Endothelial cell of umbilical vein (primary cell): Measurements from ENCODE around the gene OR2G6. TPM values are rescaled to one million over a fixed set of nuclear protein-coding genes. Genes with fewer than 3 reads are reported as not detected.
"Not testable (repeated sequence)": the region's sequence is repeated elsewhere in the genome, so short reads cannot be mapped to it uniquely, and the experiment has no call there.

Experiments used
- BruUV-seq: library from RNA; stranded (reverse); fragments of 400-500 nt; replicated peaks from 2 replicates; lab custom pipeline; 2021; lab: Mats Ljungman, UMichigan
- CTCF ChIA-PET: fragments of 300-600, 350-600 bp; sonication (Branson Sonifier 250); formaldehyde crosslinking; loops from one replicate; lab custom pipeline; 2021; ENCODE audit warnings: antibody characterized with exemption, inconsistent platforms; lab: Charles Lee
- POLR2A ChIA-PET: fragments of 300-600, 350-600 bp; sonication (Branson Sonifier 250); formaldehyde crosslinking; loops from one replicate; lab custom pipeline; 2021; ENCODE audit warnings: antibody characterized with exemption, inconsistent platforms; lab: Charles Lee
- DNase-seq: peaks from one replicate; pipeline ENCODE4 v3.0.0-alpha.2; 2011; ENCODE audit warnings: low read depth, low spot score
- FAIRE-seq: peaks from 2 replicates; lab custom pipeline; 2011; peaks lifted over from hg19 to GRCh38; lab: Jason Lieb, UNC
- H2AFZ ChIP-seq: 2 replicates; pipeline ENCODE4 v1.6.0; 2012; ENCODE audit warnings: low read depth, low read length, control low read depth, inconsistent platforms
- H3K27ac ChIP-seq: 2 replicates; pipeline ENCODE4 v1.5.1; 2011; ENCODE audit warnings: low read depth, mild to moderate bottlenecking, control low read depth, low read length, moderate library complexity; ENCODE audit not compliant: insufficient read depth
- H3K27me3 ChIP-seq, 2 experiments: 2 replicates each; pipeline versions ENCODE4 v1.6.0 to v1.6.1; 2011; ENCODE audit warnings: low read length in 2 of 2, mixed read lengths in 1 of 2; ENCODE audit not compliant: control insufficient read depth in 2 of 2, insufficient read depth in 2 of 2
- H3K36me3 ChIP-seq, 2 experiments: 2 replicates in 1 of 2; 3 replicates in 1 of 2; pipeline ENCODE4 v1.5.1; 2011; ENCODE audit warnings: low read length in 2 of 2, mild to moderate bottlenecking in 1 of 2, moderate library complexity in 1 of 2; ENCODE audit not compliant: control insufficient read depth in 2 of 2, insufficient read depth in 2 of 2; ENCODE audit errors: extremely low read depth in 1 of 2
- H3K4me1 ChIP-seq: 3 replicates; pipeline ENCODE4 v1.5.1; 2011; ENCODE audit warnings: mild to moderate bottlenecking, low read length; ENCODE audit not compliant: control insufficient read depth, insufficient read depth; ENCODE audit errors: extremely low read depth
- H3K4me2 ChIP-seq: 2 replicates; pipeline ENCODE4 v1.6.1; 2011; ENCODE audit warnings: low read length, control low read depth, mixed read lengths; ENCODE audit not compliant: insufficient read depth
- H3K4me3 ChIP-seq, 3 experiments: fragments of 200-600 bp in 1 of 3; sonication (generic), shearing (Covaris generic) in 1 of 3; replicated peaks in 1 of 3; 2 replicates each; pipeline ENCODE4 v1.5.1; 2011 to 2016; ENCODE audit warnings: control low read depth in 3 of 3, low read length in 3 of 3, mild to moderate bottlenecking in 2 of 3, inconsistent platforms in 1 of 3, low read depth in 1 of 3, moderate library complexity in 1 of 3; ENCODE audit not compliant: insufficient read depth in 1 of 3
- H3K79me2 ChIP-seq: 2 replicates; pipeline ENCODE4 v1.6.0; 2012; ENCODE audit warnings: low read length, inconsistent platforms; ENCODE audit not compliant: control insufficient read depth, insufficient read depth
- H3K9ac ChIP-seq: replicated peaks from 2 replicates; pipeline ENCODE3; 2011; ENCODE audit warnings: low read length, control low read depth; ENCODE audit not compliant: insufficient read depth; ENCODE audit errors: extremely low read depth
- H3K9me1 ChIP-seq: replicated peaks from 3 replicates; pipeline ENCODE4 v1.6.0; 2011; ENCODE audit warnings: mild to moderate bottlenecking, low read length; ENCODE audit not compliant: control insufficient read depth, insufficient read depth; ENCODE audit errors: extremely low read depth
- H3K9me3 ChIP-seq: replicated peaks from 2 replicates; pipeline ENCODE4 v1.5.1; 2012; ENCODE audit warnings: low read length, inconsistent platforms; ENCODE audit not compliant: control insufficient read depth, insufficient read depth
- H4K20me1 ChIP-seq: replicated peaks from 2 replicates; pipeline ENCODE3; 2011; ENCODE audit warnings: mild to moderate bottlenecking, low read length; ENCODE audit not compliant: control insufficient read depth, insufficient read depth; ENCODE audit errors: extremely low read depth
- EZH2 ChIP-seq: IDR thresholded peaks from 2 replicates; pipeline ENCODE4 v1.6.1; 2012; ENCODE audit warnings: borderline replicate concordance, low read depth, mild to moderate bottlenecking, moderate library complexity, low read length, inconsistent platforms; ENCODE audit not compliant: severe bottlenecking
- FOS ChIP-seq: IDR thresholded peaks from 2 replicates; pipeline ENCODE4 v1.6.1; 2011; ENCODE audit warnings: mild to moderate bottlenecking, low read length, moderate library complexity, borderline replicate concordance; ENCODE audit not compliant: insufficient read depth
- GATA2 ChIP-seq: IDR thresholded peaks from 2 replicates; pipeline ENCODE4 v1.7.0; 2011; ENCODE audit warnings: low read depth, mild to moderate bottlenecking, moderate library complexity, mixed read lengths, low read length; ENCODE audit not compliant: insufficient read length, insufficient read depth
- JUN ChIP-seq: IDR thresholded peaks from 2 replicates; pipeline ENCODE4 v1.6.1; 2011; ENCODE audit warnings: borderline replicate concordance, low read depth; ENCODE audit not compliant: insufficient read length, insufficient read depth
- MYC ChIP-seq: IDR thresholded peaks from one replicate; pipeline ENCODE4 v1.6.1; 2011; ENCODE audit warnings: mild to moderate bottlenecking, low read depth, low read length
- POLR2A ChIP-seq: IDR thresholded peaks from 2 replicates; pipeline ENCODE4 v1.6.1; 2012; ENCODE audit warnings: low read depth, mild to moderate bottlenecking, control low read depth, low read length
- POLR2AphosphoS5 ChIP-seq: IDR thresholded peaks from 2 replicates; pipeline ENCODE4 v1.6.1; 2012; ENCODE audit warnings: low read depth, mild to moderate bottlenecking, control low read depth, low read length, moderate library complexity; ENCODE audit not compliant: insufficient read depth
- dilution Hi-C: fragments of 300-500 bp; cut with MboI; formaldehyde crosslinking; loops from one replicate; pipeline ENCODE4 v1.15.0; 2019; ENCODE audit warnings: low sequenced_read_pairs; ENCODE audit not compliant: extremely low pct_ligation_motif_present
- intact Hi-C: fragments of 100-400 bp; cut with micrococcal nuclease; formaldehyde crosslinking; loops from one replicate; pipeline ENCODE4 v1.10.0; 2022
- polyA plus RNA-seq, 4 experiments: library from polyadenylated mRNA; depleted of rRNA in 3 of 4; stranded (reverse) in 3 of 4; unstranded in 1 of 4; fragments of >200 nt; gene quantifications; 2 replicates each; pipeline versions ENCODE4 v1.2.1 to v1.2.3, GENCODE V29; 2011 to 2012; ENCODE audit warnings: missing spikeins in 1 of 4
- total RNA-seq: library from RNA; stranded (reverse); gene quantifications from 2 replicates; pipeline ENCODE4 v1.2.3, GENCODE V29; 2021
- TF ChIP-seq, protein P1 (sequence below): IDR thresholded peaks from 2 replicates; pipeline ENCODE4 v1.6.1; 2011; ENCODE audit not compliant: insufficient read depth, insufficient read length
- TF ChIP-seq, protein P2 (sequence below), 2 donors: IDR thresholded peaks; 1 replicate in 1 of 2; 2 replicates in 1 of 2; pipeline ENCODE4 v1.5.1; 2011; ENCODE audit warnings: low read length in 2 of 2, mild to moderate bottlenecking in 2 of 2, moderate library complexity in 2 of 2, control low read depth in 1 of 2, inconsistent platforms in 1 of 2, low read depth in 1 of 2; ENCODE audit not compliant: insufficient read depth in 1 of 2; ENCODE audit errors: extremely low read depth in 1 of 2

OR2G6 gene
- total and polyA plus RNA-seq, 2 donors (not counting 3 experiments of a cell fraction or from before 2014, with no cell fraction given), result not detected

DNA sequence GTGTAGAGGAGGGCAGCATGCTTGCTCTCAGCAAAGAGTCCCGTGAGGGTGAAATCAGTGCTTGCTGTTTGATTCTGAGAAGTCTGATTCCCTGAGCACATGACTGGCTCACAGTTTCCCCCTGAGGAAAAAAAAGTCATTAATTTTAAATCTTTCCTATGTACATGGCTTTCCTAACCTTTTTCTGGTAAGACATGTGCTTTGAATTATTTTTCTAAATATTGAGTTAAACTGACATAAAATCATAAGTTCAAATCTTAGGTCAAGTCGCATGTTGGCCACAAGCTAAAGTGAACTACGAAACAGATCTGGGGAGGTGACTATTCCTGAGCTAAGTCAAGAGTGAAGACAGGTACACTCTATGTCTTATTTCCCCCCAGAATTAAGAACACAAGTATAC lies 66.8 kb downstream of the OR2G6 start, which contains the start of gene OR2T34:
Gene OR2T34 (minus strand): TSS at position 101 of the 400 bp plus-strand sequence. CDS start 0 bp downstream, at position 101.
- H3K9me1 ChIP-seq, BruUV-seq, H3K4me1 ChIP-seq, H4K20me1 ChIP-seq, H3K4me3 ChIP-seq, H3K4me2 ChIP-seq, DNase-seq, H3K79me2 ChIP-seq, H3K9me3 ChIP-seq, H3K27me3 ChIP-seq, intact Hi-C loops, CTCF ChIA-PET, H2AFZ ChIP-seq, POLR2A ChIA-PET, FAIRE-seq, H3K36me3 ChIP-seq, H3K9ac ChIP-seq, dilution Hi-C loops, H3K27ac ChIP-seq: not testable (repeated sequence)

- POLR2A ChIA-PET, result no interaction called here
- dilution Hi-C loops, result no loop called here
- no peak for FAIRE-seq
Observed at GRCh38 chr1:248576260-248576980, 68.5 kb downstream of the OR2G6 start.

More at GRCh38 chr1:248576260-248576980, 68.5 kb downstream of the OR2G6 start:
- Histone ChIP-seq H3K4me2 (no peak overlapping the region), H3K4me3 (no peak overlapping the region), H3K79me2 (no peaks in the 10 kb centered on the region), H4K20me1 (no peaks in the 10 kb centered on the region), H3K9me3 (no peaks in the 10 kb centered on the region), H2AFZ (no peak overlapping the region), H3K9me1 (no peaks in the 10 kb centered on the region), H3K27me3 (no peaks in the 10 kb centered on the region), H3K27ac (no peak overlapping the region), H3K9ac (no peak overlapping the region), H3K4me1 (no peaks in the 10 kb centered on the region), H3K36me3 (no peaks in the 10 kb centered on the region)
- intact Hi-C loops, result no loop called here
- no peak for DNase-seq
- no TSS peak for BruUV-seq
- CTCF ChIA-PET, result no interaction called here
- TF ChIP-seq EZH2, result no peak
- TF ChIP-seq, protein P1, sequence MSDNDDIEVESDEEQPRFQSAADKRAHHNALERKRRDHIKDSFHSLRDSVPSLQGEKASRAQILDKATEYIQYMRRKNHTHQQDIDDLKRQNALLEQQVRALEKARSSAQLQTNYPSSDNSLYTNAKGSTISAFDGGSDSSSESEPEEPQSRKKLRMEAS, result no peak
- no peak for TF ChIP-seq JUN
- no peak for TF ChIP-seq MYC
- TF ChIP-seq POLR2A, result no peak
- TF ChIP-seq POLR2AphosphoS5, result no peak
- no peak for TF ChIP-seq GATA2
- TF ChIP-seq FOS, result no peak
- TF ChIP-seq, protein P2, sequence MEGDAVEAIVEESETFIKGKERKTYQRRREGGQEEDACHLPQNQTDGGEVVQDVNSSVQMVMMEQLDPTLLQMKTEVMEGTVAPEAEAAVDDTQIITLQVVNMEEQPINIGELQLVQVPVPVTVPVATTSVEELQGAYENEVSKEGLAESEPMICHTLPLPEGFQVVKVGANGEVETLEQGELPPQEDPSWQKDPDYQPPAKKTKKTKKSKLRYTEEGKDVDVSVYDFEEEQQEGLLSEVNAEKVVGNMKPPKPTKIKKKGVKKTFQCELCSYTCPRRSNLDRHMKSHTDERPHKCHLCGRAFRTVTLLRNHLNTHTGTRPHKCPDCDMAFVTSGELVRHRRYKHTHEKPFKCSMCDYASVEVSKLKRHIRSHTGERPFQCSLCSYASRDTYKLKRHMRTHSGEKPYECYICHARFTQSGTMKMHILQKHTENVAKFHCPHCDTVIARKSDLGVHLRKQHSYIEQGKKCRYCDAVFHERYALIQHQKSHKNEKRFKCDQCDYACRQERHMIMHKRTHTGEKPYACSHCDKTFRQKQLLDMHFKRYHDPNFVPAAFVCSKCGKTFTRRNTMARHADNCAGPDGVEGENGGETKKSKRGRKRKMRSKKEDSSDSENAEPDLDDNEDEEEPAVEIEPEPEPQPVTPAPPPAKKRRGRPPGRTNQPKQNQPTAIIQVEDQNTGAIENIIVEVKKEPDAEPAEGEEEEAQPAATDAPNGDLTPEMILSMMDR (IDR thresholded peaks at IDR 0.05; ENCODE audit: extremely low read depth in 1 of 2, insufficient read depth in 1 of 2, low read depth in 1 of 2, low read length in 2 of 2), result no peak
